HFF-Myc (cell line): ENCODE measurements around the gene CPN2.

ENCODE experiments used
- DNase-seq: peaks from one replicate; pipeline ENCODE4 v3.0.0-alpha.2; 2011; ENCODE audit warnings: low read depth; ENCODE audit errors: extremely low read depth
- H3K4me3 ChIP-seq: replicated peaks from 2 replicates; pipeline ENCODE4 v1.5.1; 2011; ENCODE audit warnings: low read depth, mild to moderate bottlenecking, control low read depth, low read length
- CTCF ChIP-seq: IDR thresholded peaks from 2 replicates; pipeline ENCODE4 v1.5.1; 2012; ENCODE audit warnings: mild to moderate bottlenecking, low read depth, low read length, control low read depth; ENCODE audit errors: missing control alignments

The CPN2 gene

GRCh38 chr3:194312186-194312742, 38.9 kb downstream of the CPN2 start:
- no peak for TF ChIP-seq CTCF
- no peak for DNase-seq
- H3K4me3 ChIP-seq: no peak overlapping the region

GRCh38 chr3:194311000-194311399, 40.1 kb downstream of the CPN2 start:
- TF ChIP-seq CTCF: no peak
- DNase-seq: no peak

GRCh38 chr3:194310060-194310835, 40.9 kb downstream of the CPN2 start:
- TF ChIP-seq CTCF: no peak
- no peak overlapping the region for H3K4me3 ChIP-seq
- DNase-seq: no peak

More at GRCh38 chr3:194311000-194311399, 40.1 kb downstream of the CPN2 start:
- H3K4me3 ChIP-seq: no peak overlapping the region

GRCh38 chr3:194308601-194309449, 42.3 kb downstream of the CPN2 start:
- H3K4me3 ChIP-seq: no peak overlapping the region
- DNase-seq: no peak
- no peak for TF ChIP-seq CTCF

GRCh38 chr3:194307849-194308248, 43.3 kb downstream of the CPN2 start:
- TF ChIP-seq CTCF: no peak
- H3K4me3 ChIP-seq: no peak overlapping the region
- DNase-seq: no peak

DNA sequence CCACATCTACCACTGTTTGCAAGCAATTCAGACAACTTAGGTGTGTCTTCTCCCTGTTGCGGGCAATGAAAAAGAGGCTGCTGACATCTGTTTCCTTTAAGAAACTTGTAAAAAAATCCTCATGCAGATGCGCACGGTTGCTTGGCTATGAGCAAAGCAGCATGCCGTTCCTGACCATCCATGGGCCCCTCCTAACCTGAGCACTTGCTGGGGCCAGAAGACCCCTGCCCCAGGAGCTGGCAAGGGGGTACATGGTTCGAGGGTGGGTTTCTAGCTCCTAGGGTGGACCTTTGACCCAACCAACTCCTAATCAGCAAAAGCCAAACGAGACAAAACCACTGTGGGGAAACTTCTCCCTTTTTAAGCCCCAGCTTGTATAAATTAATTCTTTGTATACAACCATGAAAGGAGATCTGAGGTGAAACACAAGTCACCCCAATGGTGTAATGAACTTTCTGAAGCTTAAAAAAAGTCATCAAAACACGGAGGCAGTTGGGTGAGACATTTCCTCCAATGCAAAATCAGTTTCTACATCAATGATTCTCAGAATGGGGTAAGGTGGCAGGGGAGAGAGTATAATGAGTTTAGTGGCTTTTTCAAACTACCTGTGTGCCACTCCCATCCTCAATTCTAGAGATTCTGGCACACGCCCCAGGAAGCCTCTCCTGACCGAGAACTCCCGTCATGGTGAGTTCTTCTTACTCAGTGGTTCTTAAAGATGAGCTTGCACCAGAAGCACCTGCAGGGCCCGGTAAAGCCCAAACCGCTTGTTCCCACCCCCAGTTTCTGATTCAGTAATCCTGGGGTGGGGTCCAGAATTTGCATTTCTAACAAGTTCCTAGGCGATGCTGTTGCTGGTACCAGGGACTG, 44.1 kb downstream of the CPN2 start:
- no peak for TF ChIP-seq CTCF
- no peak overlapping the region for H3K4me3 ChIP-seq
- DNase-seq: no peak
